ENCODE results near the gene RDH12.

The RDH12 gene

DNA sequence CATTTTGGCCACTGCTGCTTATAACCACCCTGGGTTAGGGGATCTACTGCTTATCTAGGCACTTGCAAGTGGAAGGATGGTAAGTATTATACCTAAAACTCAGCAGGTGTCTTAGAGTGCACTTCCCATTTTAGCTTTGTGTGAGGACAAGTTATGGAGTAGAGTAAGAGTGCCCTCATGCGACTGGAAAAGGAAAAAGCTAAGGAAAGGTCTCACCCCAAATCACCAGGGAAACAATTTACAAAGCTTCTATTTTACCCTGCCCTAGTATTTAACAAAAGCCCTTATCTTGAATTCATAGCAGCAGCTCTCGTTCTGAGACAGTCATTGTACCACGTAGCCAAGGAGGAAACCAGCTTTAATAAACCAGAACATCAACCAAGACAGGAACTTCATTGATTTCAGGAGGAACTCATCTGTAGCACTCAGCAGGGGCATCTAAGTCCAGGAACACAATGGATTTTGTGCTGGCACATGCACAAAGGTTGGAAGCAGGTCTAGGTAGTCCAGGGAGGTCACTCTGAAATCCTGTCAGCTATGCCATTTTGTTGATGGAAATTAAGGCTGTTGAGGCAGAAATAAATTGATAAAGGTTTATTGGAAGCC lies 2.9 kb downstream of the RDH12 start:
- TF ChIP-seq RAD21 (IDR thresholded peaks at IDR 0.05; ENCODE audit: low read depth) (peak; percentile 91), EGR1 (IDR thresholded peaks at IDR 0.05) (no peak)

DNA sequence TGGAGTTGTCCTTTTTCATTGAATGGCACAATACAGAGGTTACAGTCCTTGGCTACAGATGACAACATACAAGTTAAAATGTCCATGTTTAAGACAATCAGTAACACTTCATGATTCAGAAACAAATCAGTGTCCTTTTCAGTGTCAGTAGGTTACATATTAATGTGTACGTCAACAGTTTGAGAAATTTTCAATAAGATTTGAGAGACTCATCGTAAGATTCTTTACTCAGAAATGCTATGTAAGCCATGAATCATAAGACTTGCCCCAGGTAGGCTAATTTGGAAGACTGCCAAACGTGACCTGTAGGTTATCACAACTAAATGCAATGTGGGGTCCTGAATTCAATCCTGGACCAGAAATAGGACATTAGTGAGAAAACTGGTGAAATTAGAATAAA lies 3.5 kb downstream of the RDH12 start:
- TF ChIP-seq ZBTB7A (IDR thresholded peaks at IDR 0.05; ENCODE audit: low read depth) = no peak
- TF ChIP-seq, protein P1, sequence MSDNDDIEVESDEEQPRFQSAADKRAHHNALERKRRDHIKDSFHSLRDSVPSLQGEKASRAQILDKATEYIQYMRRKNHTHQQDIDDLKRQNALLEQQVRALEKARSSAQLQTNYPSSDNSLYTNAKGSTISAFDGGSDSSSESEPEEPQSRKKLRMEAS (IDR thresholded peaks at IDR 0.05) = no peak
- TF ChIP-seq NFIC (IDR thresholded peaks at IDR 0.05) = no peak
- TF ChIP-seq CEBPB (IDR thresholded peaks at IDR 0.05) = no peak
- no peak for TF ChIP-seq EP300 (IDR thresholded peaks at IDR 0.05; ENCODE audit: borderline replicate concordance)
- no peak for TF ChIP-seq TCF12 (IDR thresholded peaks at IDR 0.05; ENCODE audit: low read depth)
- TF ChIP-seq, protein P2, sequence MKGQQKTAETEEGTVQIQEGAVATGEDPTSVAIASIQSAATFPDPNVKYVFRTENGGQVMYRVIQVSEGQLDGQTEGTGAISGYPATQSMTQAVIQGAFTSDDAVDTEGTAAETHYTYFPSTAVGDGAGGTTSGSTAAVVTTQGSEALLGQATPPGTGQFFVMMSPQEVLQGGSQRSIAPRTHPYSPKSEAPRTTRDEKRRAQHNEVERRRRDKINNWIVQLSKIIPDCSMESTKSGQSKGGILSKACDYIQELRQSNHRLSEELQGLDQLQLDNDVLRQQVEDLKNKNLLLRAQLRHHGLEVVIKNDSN (IDR thresholded peaks at IDR 0.05) = no peak
- TF ChIP-seq CREB1 (IDR thresholded peaks at IDR 0.05; ENCODE audit: low read depth) = no peak
- no peak for TF ChIP-seq TAF1 (IDR thresholded peaks at IDR 0.05; ENCODE audit: low read depth)
- TF ChIP-seq RAD21 (IDR thresholded peaks at IDR 0.05; ENCODE audit: low read depth) = no peak
- no peak for TF ChIP-seq EGR1 (IDR thresholded peaks at IDR 0.05)
- TF ChIP-seq YY1 (IDR thresholded peaks at IDR 0.05; ENCODE audit: low read depth) = no peak
- TF ChIP-seq, protein P3, sequence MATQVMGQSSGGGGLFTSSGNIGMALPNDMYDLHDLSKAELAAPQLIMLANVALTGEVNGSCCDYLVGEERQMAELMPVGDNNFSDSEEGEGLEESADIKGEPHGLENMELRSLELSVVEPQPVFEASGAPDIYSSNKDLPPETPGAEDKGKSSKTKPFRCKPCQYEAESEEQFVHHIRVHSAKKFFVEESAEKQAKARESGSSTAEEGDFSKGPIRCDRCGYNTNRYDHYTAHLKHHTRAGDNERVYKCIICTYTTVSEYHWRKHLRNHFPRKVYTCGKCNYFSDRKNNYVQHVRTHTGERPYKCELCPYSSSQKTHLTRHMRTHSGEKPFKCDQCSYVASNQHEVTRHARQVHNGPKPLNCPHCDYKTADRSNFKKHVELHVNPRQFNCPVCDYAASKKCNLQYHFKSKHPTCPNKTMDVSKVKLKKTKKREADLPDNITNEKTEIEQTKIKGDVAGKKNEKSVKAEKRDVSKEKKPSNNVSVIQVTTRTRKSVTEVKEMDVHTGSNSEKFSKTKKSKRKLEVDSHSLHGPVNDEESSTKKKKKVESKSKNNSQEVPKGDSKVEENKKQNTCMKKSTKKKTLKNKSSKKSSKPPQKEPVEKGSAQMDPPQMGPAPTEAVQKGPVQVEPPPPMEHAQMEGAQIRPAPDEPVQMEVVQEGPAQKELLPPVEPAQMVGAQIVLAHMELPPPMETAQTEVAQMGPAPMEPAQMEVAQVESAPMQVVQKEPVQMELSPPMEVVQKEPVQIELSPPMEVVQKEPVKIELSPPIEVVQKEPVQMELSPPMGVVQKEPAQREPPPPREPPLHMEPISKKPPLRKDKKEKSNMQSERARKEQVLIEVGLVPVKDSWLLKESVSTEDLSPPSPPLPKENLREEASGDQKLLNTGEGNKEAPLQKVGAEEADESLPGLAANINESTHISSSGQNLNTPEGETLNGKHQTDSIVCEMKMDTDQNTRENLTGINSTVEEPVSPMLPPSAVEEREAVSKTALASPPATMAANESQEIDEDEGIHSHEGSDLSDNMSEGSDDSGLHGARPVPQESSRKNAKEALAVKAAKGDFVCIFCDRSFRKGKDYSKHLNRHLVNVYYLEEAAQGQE (IDR thresholded peaks at IDR 0.05; ENCODE audit: low read depth) = no peak
- TF ChIP-seq TEAD4 (IDR thresholded peaks at IDR 0.05) = no peak

DNA sequence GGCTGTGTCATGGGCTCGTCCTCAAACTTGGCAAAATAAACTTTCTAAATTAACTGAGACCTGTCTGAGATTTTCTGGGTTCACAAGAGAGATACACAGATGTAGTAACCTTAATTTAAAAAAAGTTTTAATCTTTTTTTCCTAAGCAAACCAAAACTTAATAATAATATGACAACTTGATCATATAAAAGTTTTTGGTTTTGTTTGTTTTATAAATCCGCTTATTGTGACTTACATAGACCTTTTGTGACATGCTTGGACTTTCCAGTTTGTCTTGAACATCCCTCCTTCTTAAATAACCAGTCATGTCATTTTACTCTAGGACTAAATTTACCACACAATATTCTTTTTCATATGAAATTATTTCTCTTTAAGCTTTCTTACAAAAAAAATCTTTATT lies 8.5 kb downstream of the RDH12 start:
- TF ChIP-seq FOXM1 (IDR thresholded peaks at IDR 0.05; ENCODE audit: borderline replicate concordance, low read depth) (no peak), TCF12 (IDR thresholded peaks at IDR 0.05; ENCODE audit: low read depth) (no peak), EP300 (IDR thresholded peaks at IDR 0.05; ENCODE audit: borderline replicate concordance) (no peak), NFIC (IDR thresholded peaks at IDR 0.05) (no peak), CEBPB (IDR thresholded peaks at IDR 0.05) (no peak), ZBTB7A (IDR thresholded peaks at IDR 0.05; ENCODE audit: low read depth) (no peak), TAF1 (IDR thresholded peaks at IDR 0.05; ENCODE audit: low read depth) (no peak), TEAD4 (IDR thresholded peaks at IDR 0.05) (no peak), RAD21 (IDR thresholded peaks at IDR 0.05; ENCODE audit: low read depth) (no peak)
- TF ChIP-seq, protein P1 (IDR thresholded peaks at IDR 0.05) = no peak

DNA sequence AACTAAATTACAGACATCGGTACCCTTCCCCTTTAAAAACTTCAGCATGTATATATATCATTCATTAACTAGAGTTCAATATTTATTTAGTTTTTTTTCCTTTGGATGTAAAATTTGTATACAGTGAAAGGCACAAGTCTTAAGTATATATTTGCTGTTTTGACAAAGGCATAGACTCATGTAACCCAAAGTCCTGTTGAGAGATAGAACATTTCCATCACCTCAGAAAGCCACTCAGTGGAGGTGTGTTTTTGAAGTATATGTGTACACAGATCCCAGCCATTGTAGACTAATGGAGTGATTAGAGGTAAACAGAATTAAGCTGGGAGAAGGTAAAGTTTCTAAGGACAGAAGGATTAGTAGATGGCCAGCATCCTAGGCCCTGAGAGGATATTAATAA lies 15.4 kb downstream of the RDH12 start:
- TF ChIP-seq CEBPB (IDR thresholded peaks at IDR 0.05) (no peak), RAD21 (IDR thresholded peaks at IDR 0.05; ENCODE audit: low read depth) (no peak), NFIC (IDR thresholded peaks at IDR 0.05) (no peak), YY1 (IDR thresholded peaks at IDR 0.05; ENCODE audit: low read depth) (no peak), TAF1 (IDR thresholded peaks at IDR 0.05; ENCODE audit: low read depth) (no peak), EGR1 (IDR thresholded peaks at IDR 0.05) (no peak), TCF12 (IDR thresholded peaks at IDR 0.05; ENCODE audit: low read depth) (no peak), EP300 (IDR thresholded peaks at IDR 0.05; ENCODE audit: borderline replicate concordance) (no peak), TEAD4 (IDR thresholded peaks at IDR 0.05) (no peak), ZBTB7A (IDR thresholded peaks at IDR 0.05; ENCODE audit: low read depth) (no peak), FOXM1 (IDR thresholded peaks at IDR 0.05; ENCODE audit: borderline replicate concordance, low read depth) (no peak), CREB1 (IDR thresholded peaks at IDR 0.05; ENCODE audit: low read depth) (no peak)
- TF ChIP-seq, protein P3 (IDR thresholded peaks at IDR 0.05; ENCODE audit: low read depth) = no peak
- TF ChIP-seq, protein P2 (IDR thresholded peaks at IDR 0.05) = no peak
- TF ChIP-seq, protein P1 (IDR thresholded peaks at IDR 0.05) = no peak

DNA sequence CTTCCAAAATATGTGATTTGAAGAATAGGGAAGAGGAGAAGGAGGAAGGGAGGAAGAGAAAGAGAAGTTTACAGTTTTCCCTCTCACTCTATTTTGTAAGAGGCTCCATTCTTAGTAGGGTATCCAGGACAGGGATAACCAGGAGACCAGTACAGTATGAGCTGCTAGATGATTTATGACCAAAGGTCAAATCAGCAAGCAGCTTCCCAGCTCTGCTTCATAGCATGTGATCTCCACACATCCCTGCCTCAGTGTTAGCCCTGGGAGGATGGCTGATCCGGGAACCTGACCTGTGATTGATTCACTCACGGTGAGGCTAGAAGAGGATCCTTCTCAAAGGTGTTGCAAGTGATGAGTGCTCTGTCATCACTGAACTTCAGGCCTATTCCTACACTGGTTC lies 16.6 kb downstream of the RDH12 start:
- TF ChIP-seq TEAD4 (IDR thresholded peaks at IDR 0.05) (no peak), CEBPB (IDR thresholded peaks at IDR 0.05) (no peak), EP300 (IDR thresholded peaks at IDR 0.05; ENCODE audit: borderline replicate concordance) (no peak), ZBTB7A (IDR thresholded peaks at IDR 0.05; ENCODE audit: low read depth) (no peak), CREB1 (IDR thresholded peaks at IDR 0.05; ENCODE audit: low read depth) (no peak), YY1 (IDR thresholded peaks at IDR 0.05; ENCODE audit: low read depth) (no peak), TAF1 (IDR thresholded peaks at IDR 0.05; ENCODE audit: low read depth) (no peak), NFIC (IDR thresholded peaks at IDR 0.05) (no peak), FOXM1 (IDR thresholded peaks at IDR 0.05; ENCODE audit: borderline replicate concordance, low read depth) (no peak)
- TF ChIP-seq, protein P3 (IDR thresholded peaks at IDR 0.05; ENCODE audit: low read depth) = no peak
- TF ChIP-seq, protein P1 (IDR thresholded peaks at IDR 0.05) = no peak
- TF ChIP-seq, protein P2 (IDR thresholded peaks at IDR 0.05) = no peak

All from Ishikawa (cell line).